ENCODE measurements around the gene ZNF439. TPM values are rescaled to one million over a fixed set of nuclear protein-coding genes. Genes with fewer than 3 reads are reported as not detected.
"Not testable (repeated sequence)": the region's sequence is repeated elsewhere in the genome, so short reads cannot be mapped to it uniquely, and the experiment has no call there.

Gene ZNF439
- total RNA-seq, 2 donors from 2014 or later, result 8.5 to 16.1 TPM

GRCh38 chr19:11833541-11833940 is 15.0 kb upstream of the ZNF439 start:
- no peak overlapping the region for H3K4me3 ChIP-seq
- H3K9me3 ChIP-seq, result no peaks in the 10 kb centered on the region
- TF ChIP-seq, protein P1, sequence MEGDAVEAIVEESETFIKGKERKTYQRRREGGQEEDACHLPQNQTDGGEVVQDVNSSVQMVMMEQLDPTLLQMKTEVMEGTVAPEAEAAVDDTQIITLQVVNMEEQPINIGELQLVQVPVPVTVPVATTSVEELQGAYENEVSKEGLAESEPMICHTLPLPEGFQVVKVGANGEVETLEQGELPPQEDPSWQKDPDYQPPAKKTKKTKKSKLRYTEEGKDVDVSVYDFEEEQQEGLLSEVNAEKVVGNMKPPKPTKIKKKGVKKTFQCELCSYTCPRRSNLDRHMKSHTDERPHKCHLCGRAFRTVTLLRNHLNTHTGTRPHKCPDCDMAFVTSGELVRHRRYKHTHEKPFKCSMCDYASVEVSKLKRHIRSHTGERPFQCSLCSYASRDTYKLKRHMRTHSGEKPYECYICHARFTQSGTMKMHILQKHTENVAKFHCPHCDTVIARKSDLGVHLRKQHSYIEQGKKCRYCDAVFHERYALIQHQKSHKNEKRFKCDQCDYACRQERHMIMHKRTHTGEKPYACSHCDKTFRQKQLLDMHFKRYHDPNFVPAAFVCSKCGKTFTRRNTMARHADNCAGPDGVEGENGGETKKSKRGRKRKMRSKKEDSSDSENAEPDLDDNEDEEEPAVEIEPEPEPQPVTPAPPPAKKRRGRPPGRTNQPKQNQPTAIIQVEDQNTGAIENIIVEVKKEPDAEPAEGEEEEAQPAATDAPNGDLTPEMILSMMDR (IDR thresholded peaks at IDR 0.05), result no peak
- TF ChIP-seq POLR2A (IDR thresholded peaks at IDR 0.05), result no peak
- TF ChIP-seq POLR2AphosphoS5 (IDR thresholded peaks at IDR 0.05), result no peak
- H3K36me3 ChIP-seq, result peaks cover 15 to 21% of the 10 kb centered on the region in 2 donors
- intact Hi-C loops (cut with DNase I), result no loop called here
- no peak for DNase-seq (ENCODE audit: low spot score)
- H3K4me1 ChIP-seq (replicated peaks), result no peaks in the 10 kb centered on the region
- WGBS, result 97% methylated on average over 2 of the region's 2 CpGs
- no peak overlapping the region for H3K27ac ChIP-seq
- H3K27me3 ChIP-seq (replicated peaks; ENCODE audit: insufficient read depth), result no peaks in the 10 kb centered on the region

DNA sequence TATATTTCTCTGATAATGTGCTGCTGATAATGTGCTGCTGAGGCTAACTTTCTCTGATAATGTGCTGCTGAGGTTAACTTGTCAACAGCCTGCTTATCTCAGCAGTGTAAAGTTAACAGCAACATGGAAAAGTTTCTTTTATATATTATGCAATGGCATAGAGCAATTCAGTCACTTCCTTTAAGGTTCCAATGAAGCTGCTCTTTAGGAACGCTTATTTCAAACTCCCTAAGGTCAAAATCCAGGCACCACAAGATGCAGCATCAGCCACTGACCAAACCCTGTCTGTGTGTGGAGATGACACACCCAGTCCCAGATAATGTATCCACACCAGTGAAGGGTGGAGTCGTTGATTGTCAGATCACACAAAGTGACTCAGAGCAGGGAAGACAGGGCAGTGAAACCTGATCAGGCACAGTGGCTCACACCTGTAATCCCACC is 12.9 kb upstream of the ZNF439 start:
- intact Hi-C loops (cut with DNase I); H3K9me3 ChIP-seq: not testable (repeated sequence)

DNA sequence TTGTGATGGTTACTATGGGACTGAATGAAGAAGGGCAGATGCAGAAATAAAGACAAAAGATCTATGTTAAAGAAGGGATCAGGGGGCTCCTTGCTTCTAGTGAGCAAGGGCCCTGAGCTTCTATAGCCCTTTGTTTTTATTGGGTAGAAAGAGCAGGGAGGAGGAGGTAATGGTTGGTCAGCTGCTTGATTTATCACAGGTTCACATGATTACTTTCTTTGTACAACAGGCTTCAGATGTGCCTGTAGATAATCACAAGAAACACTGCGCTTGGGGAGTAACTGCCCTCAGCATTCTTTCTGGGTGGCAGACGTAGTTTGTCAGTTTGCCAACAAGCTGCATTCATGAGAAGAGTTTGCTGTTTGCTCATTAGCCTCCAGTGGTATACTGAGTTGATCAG is 4.8 kb upstream of the ZNF439 start:
- Histone ChIP-seq H3K4me1 (replicated peaks) (no peaks in the 10 kb centered on the region), H3K9me3 (no peaks in the 10 kb centered on the region), H3K4me3 (no peak overlapping the region), H3K36me3 (no peaks in the 10 kb centered on the region), H3K27ac (no peak overlapping the region), H3K27me3 (replicated peaks; ENCODE audit: insufficient read depth) (no peaks in the 10 kb centered on the region)
- peak; percentile 22 for DNase-seq (ENCODE audit: low spot score)
- TF ChIP-seq POLR2A (IDR thresholded peaks at IDR 0.05), result no peak
- peak; percentile 67 for TF ChIP-seq POLR2AphosphoS5 (IDR thresholded peaks at IDR 0.05)
- WGBS, result 24% methylated on average over 2 of the region's 2 CpGs
- intact Hi-C loops (cut with DNase I), result no loop called here

More for the DNA sequence above, 12.9 kb upstream of the ZNF439 start:
- 91% methylated on average over 2 of the region's 2 CpGs for WGBS
- not testable (repeated sequence) for DNase-seq (ENCODE audit: low spot score); H3K27me3 ChIP-seq (replicated peaks; ENCODE audit: insufficient read depth); H3K4me1 ChIP-seq (replicated peaks); H3K4me3 ChIP-seq; H3K27ac ChIP-seq
- peaks cover 15 to 21% of the 10 kb centered on the region in 2 donors for H3K36me3 ChIP-seq

DNA sequence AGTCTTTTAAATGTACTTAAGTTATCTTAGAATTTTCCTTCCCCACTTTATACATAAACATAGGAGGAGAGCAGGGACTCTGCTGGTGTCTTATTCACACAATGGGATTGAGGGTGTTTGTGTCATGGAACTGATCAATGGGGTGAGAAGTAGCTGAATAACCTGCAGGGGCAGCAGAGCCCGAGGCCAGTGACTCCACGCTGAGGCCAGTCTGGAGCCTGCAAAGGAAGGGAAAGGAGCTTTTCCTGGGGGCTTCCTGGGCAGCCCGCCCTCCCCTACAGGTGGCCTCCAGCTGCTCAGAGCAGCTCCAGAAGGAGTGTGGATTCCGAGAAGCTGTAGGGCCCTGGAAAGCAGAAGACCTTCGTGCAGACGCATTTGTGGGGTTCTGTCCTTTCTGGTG is 911 bp upstream of the ZNF439 start:
- WGBS, result 64% methylated on average over 6 of the region's 6 CpGs
- H3K9me3 ChIP-seq; H3K27ac ChIP-seq; intact Hi-C loops (cut with DNase I); H3K4me3 ChIP-seq; DNase-seq (ENCODE audit: low spot score); H3K4me1 ChIP-seq (replicated peaks); H3K27me3 ChIP-seq (replicated peaks; ENCODE audit: insufficient read depth); H3K36me3 ChIP-seq: not testable (repeated sequence)

DNA sequence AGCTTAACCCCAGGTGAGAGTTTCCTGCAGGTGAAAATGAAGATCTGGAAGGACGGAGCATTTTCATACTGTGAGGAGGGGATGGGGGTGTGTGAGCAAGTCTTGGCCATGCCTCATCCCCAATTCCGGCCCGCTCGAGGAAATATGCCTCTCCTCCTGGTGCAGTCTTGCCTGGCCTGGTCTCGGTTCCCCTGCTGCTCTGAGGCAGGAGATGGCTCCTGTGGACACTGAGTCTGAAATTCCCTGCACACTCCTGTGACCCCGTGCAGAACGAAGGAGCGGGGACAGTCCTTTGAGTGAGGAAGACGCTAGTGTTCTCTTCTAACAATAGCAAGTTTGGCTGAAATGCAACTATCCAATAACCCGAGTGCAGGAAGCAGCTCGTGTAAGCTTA is 329 bp upstream of the ZNF439 start:
- WGBS, result 35% methylated on average over 9 of the region's 11 CpGs
- Histone ChIP-seq H3K4me3 (peak overlapping the region; percentile 47 to 51), H3K4me1 (replicated peaks) (no peaks in the 10 kb centered on the region), H3K27ac (peak overlapping the region; percentile 38 to 42), H3K9me3 (no peaks in the 10 kb centered on the region), H3K36me3 (no peaks in the 10 kb centered on the region), H3K27me3 (replicated peaks; ENCODE audit: insufficient read depth) (no peaks in the 10 kb centered on the region)
- intact Hi-C loops (cut with DNase I), result no loop called here
- no peak for DNase-seq (ENCODE audit: low spot score)
- TF ChIP-seq, protein P1 (IDR thresholded peaks at IDR 0.05), result no peak
- TF ChIP-seq POLR2A (IDR thresholded peaks at IDR 0.05) (no peak), POLR2AphosphoS5 (IDR thresholded peaks at IDR 0.05) (no peak)

DNA sequence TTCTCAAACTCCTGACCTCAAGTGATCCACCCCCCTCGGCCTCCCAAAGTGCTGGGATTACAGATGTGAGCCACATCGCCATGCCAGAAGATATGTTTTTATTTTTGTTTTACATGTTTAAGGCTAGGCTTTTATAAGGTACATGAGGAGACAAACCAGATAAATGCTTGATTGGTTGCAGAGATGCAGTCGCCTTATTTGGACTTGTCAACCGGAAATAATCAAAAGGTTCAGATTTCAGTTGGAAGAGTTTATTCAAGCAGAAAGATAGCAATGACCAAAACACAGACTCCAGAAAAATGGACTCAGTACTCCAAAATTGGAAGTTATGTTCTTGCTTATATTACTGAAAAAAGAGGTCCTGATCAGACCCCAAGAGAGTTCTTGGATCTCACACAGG is 1.8 kb downstream of the ZNF439 start:
- WGBS, result 75% methylated on average over 4 of the region's 4 CpGs
- DNase-seq (ENCODE audit: low spot score); intact Hi-C loops (cut with DNase I); H3K4me3 ChIP-seq; H3K4me1 ChIP-seq (replicated peaks); H3K9me3 ChIP-seq; H3K36me3 ChIP-seq; H3K27me3 ChIP-seq (replicated peaks; ENCODE audit: insufficient read depth); H3K27ac ChIP-seq: not testable (repeated sequence)

DNA sequence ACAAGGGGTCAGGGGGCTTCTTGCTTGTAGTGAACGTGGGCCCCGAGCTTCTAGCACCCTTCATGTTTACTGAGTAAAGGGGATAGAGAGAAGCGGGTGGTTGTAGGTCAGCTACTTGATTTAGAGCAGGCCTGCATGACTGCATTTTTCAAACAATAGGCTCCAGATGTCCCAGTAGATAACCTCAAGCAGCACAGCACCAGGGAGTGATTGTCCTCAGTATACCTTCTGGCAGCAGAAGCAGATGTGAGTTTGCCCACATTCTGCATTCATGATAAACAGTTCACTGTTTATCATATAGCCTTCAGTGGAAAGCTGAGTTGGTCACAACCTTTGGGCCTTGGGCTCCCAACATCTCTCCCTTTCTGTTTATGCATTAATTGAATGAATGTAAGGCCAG is 4.8 kb downstream of the ZNF439 start:
- Histone ChIP-seq H3K36me3 (no peaks in the 10 kb centered on the region), H3K27ac (no peak overlapping the region), H3K27me3 (replicated peaks; ENCODE audit: insufficient read depth) (no peaks in the 10 kb centered on the region), H3K9me3 (no peaks in the 10 kb centered on the region), H3K4me1 (replicated peaks) (no peaks in the 10 kb centered on the region), H3K4me3 (no peak overlapping the region)
- intact Hi-C loops (cut with DNase I), result no loop called here
- no peak for DNase-seq (ENCODE audit: low spot score)
- 94% methylated on average over 3 of the region's 3 CpGs for WGBS
- TF ChIP-seq, protein P1 (IDR thresholded peaks at IDR 0.05), result no peak
- TF ChIP-seq POLR2AphosphoS5 (IDR thresholded peaks at IDR 0.05) (no peak), POLR2A (IDR thresholded peaks at IDR 0.05) (no peak)
